ENCODE data around the gene EIF4E3. TPM values are rescaled to one million over a fixed set of nuclear protein-coding genes. Genes with fewer than 3 reads are reported as not detected.
A peak's percentile ranks its signal among the peaks of the same experiment; 100 is the strongest.

Gene EIF4E3
- 0.79 to 3.7 TPM (median 2.2 TPM) in 3 replicates for polyA plus RNA-seq
- 1.9 TPM for polyA plus RNA-seq (2011; ENCODE audit: low read depth)
- 2.4 and 4.0 TPM in 2 replicates for polyA plus RNA-seq (2011; cell fraction: cytosol; rRNA removed)
- polyA plus RNA-seq (2011; cell fraction: nucleus; rRNA removed): 0.92 and 1.3 TPM in 2 replicates
- 1.5 and 2.0 TPM in 2 replicates for polyA plus RNA-seq (2012; ENCODE audit: low replicate concordance)
- 0.62 to 3.0 TPM (median 1.6 TPM) in 3 replicates for polyA minus RNA-seq
- polyA minus RNA-seq (2011; cell fraction: cytosol; rRNA and poly(A)+ RNA removed): 2.7 TPM
- 0.63 and 1.0 TPM in 2 replicates for polyA minus RNA-seq (2011; cell fraction: nucleus; rRNA and poly(A)+ RNA removed)

GRCh38 chr3:71725271-71725991 is at the start of gene EIF4E3:
EIF4E3 (minus strand) TSS chr3:71725402; CDS start chr3:71725367, 35 bp downstream.
- Histone ChIP-seq H3K4me3 (ENCODE audit: control insufficient read depth in 2 of 3, extremely low read depth in 1 of 3, insufficient read depth in 2 of 3, low read depth in 1 of 3, low read length in 3 of 3) (peak within 1 kb of the TSS; percentile 65 to 77 (median 70)), H3K9ac (ENCODE audit: control insufficient read depth, extremely low read depth, insufficient read depth, low read length) (peak within 1 kb of the TSS; percentile 60), H2AFZ (ENCODE audit: control insufficient read depth, low read length) (peak within 1 kb of the TSS; percentile 95), H3K79me2 (ENCODE audit: control insufficient read depth, insufficient read depth, low read length) (no peaks in the 10 kb centered on the region), H3K4me2 (ENCODE audit: control insufficient read depth, extremely low read depth, insufficient read depth, low read depth, low read length) (peak within 1 kb of the TSS; percentile 95), H3K9me3 (ENCODE audit: control insufficient read depth, low read depth, low read length) (no peaks in the 10 kb centered on the region), H3K27me3 (ENCODE audit: control insufficient read depth, extremely low read depth, insufficient read depth, low read length) (peaks cover 13% of the 10 kb centered on the region), H3K27ac (ENCODE audit: control insufficient read depth, insufficient read depth, low read length) (no peak within 1 kb of the TSS), H3K9me1 (ENCODE audit: control insufficient read depth, extremely low read depth, insufficient read depth, low read length) (no peaks in the 10 kb centered on the region), H3K4me1 (ENCODE audit: control insufficient read depth, extremely low read depth, insufficient read depth, low read length) (peaks cover 13% of the 10 kb centered on the region), H3K36me3 (ENCODE audit: control insufficient read depth in 2 of 2, extremely low read depth in 1 of 2, insufficient read depth in 2 of 2, low read length in 2 of 2) (no peaks in the 10 kb centered on the region), H4K20me1 (ENCODE audit: control insufficient read depth, extremely low read depth, insufficient read depth, low read length) (no peaks in the 10 kb centered on the region)
- TF ChIP-seq EZH2 (IDR thresholded peaks at IDR 0.05; ENCODE audit: low read length) (no peak), CTCF (optimal IDR thresholded peaks at IDR 0.05 in 1 of 3, IDR thresholded peaks at IDR 0.05 in 1 of 3, conservative IDR thresholded peaks at IDR 0.05 in 1 of 3; ENCODE audit: extremely low read depth in 1 of 3, insufficient read depth in 2 of 3, low read length in 3 of 3) (no peak)
- dilution Hi-C loops (cut with MboI; ENCODE audit: extremely low pct_ligation_motif_present, low sequenced_read_pairs): no loop called here
- no peak for FAIRE-seq
- no peak for DNase-seq (ENCODE audit: low read depth, low spot score)

GRCh38 chr3:71771884-71772283 is 46.7 kb upstream of the EIF4E3 start:
- Histone ChIP-seq H3K27ac (ENCODE audit: control insufficient read depth, insufficient read depth, low read length) (no peak overlapping the region), H3K27me3 (ENCODE audit: control insufficient read depth, extremely low read depth, insufficient read depth, low read length) (peaks cover 8% of the 10 kb centered on the region), H3K9ac (ENCODE audit: control insufficient read depth, extremely low read depth, insufficient read depth, low read length) (no peak overlapping the region), H3K4me2 (ENCODE audit: control insufficient read depth, extremely low read depth, insufficient read depth, low read depth, low read length) (no peak overlapping the region), H3K4me1 (ENCODE audit: control insufficient read depth, extremely low read depth, insufficient read depth, low read length) (no peaks in the 10 kb centered on the region), H3K79me2 (ENCODE audit: control insufficient read depth, insufficient read depth, low read length) (no peaks in the 10 kb centered on the region), H3K36me3 (ENCODE audit: control insufficient read depth in 2 of 2, extremely low read depth in 1 of 2, insufficient read depth in 2 of 2, low read length in 2 of 2) (no peaks in the 10 kb centered on the region), H3K4me3 (ENCODE audit: control insufficient read depth in 2 of 3, extremely low read depth in 1 of 3, insufficient read depth in 2 of 3, low read depth in 1 of 3, low read length in 3 of 3) (no peak overlapping the region), H2AFZ (ENCODE audit: control insufficient read depth, low read length) (no peak overlapping the region), H3K9me3 (ENCODE audit: control insufficient read depth, low read depth, low read length) (no peaks in the 10 kb centered on the region), H4K20me1 (ENCODE audit: control insufficient read depth, extremely low read depth, insufficient read depth, low read length) (no peaks in the 10 kb centered on the region), H3K9me1 (ENCODE audit: control insufficient read depth, extremely low read depth, insufficient read depth, low read length) (no peaks in the 10 kb centered on the region)
- DNase-seq (ENCODE audit: low read depth, low spot score) (no peak), FAIRE-seq (no peak)
- dilution Hi-C loops (cut with MboI; ENCODE audit: extremely low pct_ligation_motif_present, low sequenced_read_pairs): no loop called here
- no peak for TF ChIP-seq CTCF (optimal IDR thresholded peaks at IDR 0.05 in 1 of 3, IDR thresholded peaks at IDR 0.05 in 1 of 3, conservative IDR thresholded peaks at IDR 0.05 in 1 of 3; ENCODE audit: extremely low read depth in 1 of 3, insufficient read depth in 2 of 3, low read length in 3 of 3)
- TF ChIP-seq EZH2 (IDR thresholded peaks at IDR 0.05; ENCODE audit: low read length): no peak
